CD8-positive, alpha-beta memory T cell (primary cell): ENCODE data around the gene ZNF804A. TPM values are rescaled to one million over a fixed set of nuclear protein-coding genes. Genes with fewer than 3 reads are reported as not detected.

Experiments
- CTCF ChIA-PET: fragments of 350-600 bp; sonication (Branson Sonifier 250); formaldehyde crosslinking; loops from one replicate; lab custom pipeline; 2021; ENCODE audit warnings: antibody characterized with exemption; lab: Charles Lee
- POLR2A ChIA-PET: fragments of 350-600 bp; sonication (Branson Sonifier 250); formaldehyde crosslinking; loops from one replicate; lab custom pipeline; 2021; ENCODE audit warnings: antibody characterized with exemption; lab: Charles Lee
- DNase-seq, 5 donors: peaks; one replicate each; pipeline versions ENCODE4 v3.0.0 to v3.0.0-alpha.2; 2020 to 2022; ENCODE audit warnings: mixed read lengths in 1 of 5
- H3K27ac ChIP-seq: one replicate; pipeline ENCODE4 v1.7.0; 2013; ENCODE audit warnings: low read depth, mild to moderate bottlenecking, low read length, moderate library complexity
- H3K27me3 ChIP-seq: 2 replicates; pipeline ENCODE4 v1.7.0; 2013; ENCODE audit warnings: low read length, mild to moderate bottlenecking; ENCODE audit not compliant: insufficient read depth, poor library complexity, severe bottlenecking
- H3K36me3 ChIP-seq: 2 replicates; pipeline ENCODE4 v1.7.0; 2013; ENCODE audit warnings: mild to moderate bottlenecking, low read length, moderate library complexity; ENCODE audit not compliant: insufficient read depth
- H3K4me1 ChIP-seq: 2 replicates; pipeline ENCODE4 v1.7.0; 2013; ENCODE audit warnings: mild to moderate bottlenecking, low read length, moderate library complexity; ENCODE audit not compliant: insufficient read depth
- H3K4me3 ChIP-seq: 2 replicates; pipeline ENCODE4 v1.7.0; 2013; ENCODE audit warnings: mild to moderate bottlenecking, low read length
- H3K9me3 ChIP-seq: 2 replicates; pipeline ENCODE4 v1.7.0; 2013; ENCODE audit warnings: mild to moderate bottlenecking, low read length
- H3K27ac Mint-ChIP-seq, 8 donors: one replicate each; pipeline ENCODE4 v1.8.0; 2020 to 2021; ENCODE audit warnings: mixed read lengths in 8 of 8, mild to moderate bottlenecking in 6 of 8, inconsistent platforms in 3 of 8, moderate library complexity in 3 of 8
- H3K27me3 Mint-ChIP-seq, 2 donors: one replicate each; pipeline ENCODE4 v1.8.0; 2020 to 2021; ENCODE audit warnings: mixed read lengths in 2 of 2, mild to moderate bottlenecking in 1 of 2, moderate library complexity in 1 of 2
- H3K36me3 Mint-ChIP-seq, 3 donors: one replicate each; pipeline ENCODE4 v1.8.0; 2020 to 2021; ENCODE audit warnings: mixed read lengths in 3 of 3, inconsistent platforms in 1 of 3, mild to moderate bottlenecking in 1 of 3
- H3K4me1 Mint-ChIP-seq, 3 donors: one replicate each; pipeline ENCODE4 v1.8.0; 2020 to 2021; ENCODE audit warnings: mixed read lengths in 3 of 3, inconsistent platforms in 1 of 3, mild to moderate bottlenecking in 1 of 3
- H3K4me3 Mint-ChIP-seq, 7 donors: one replicate each; pipeline ENCODE4 v1.8.0; 2020 to 2021; ENCODE audit warnings: mixed read lengths in 7 of 7, mild to moderate bottlenecking in 6 of 7, moderate library complexity in 4 of 7, inconsistent platforms in 2 of 7
- H3K9me3 Mint-ChIP-seq, 5 donors: one replicate each; pipeline ENCODE4 v1.8.0; 2020 to 2022; ENCODE audit warnings: mixed read lengths in 5 of 5, mild to moderate bottlenecking in 3 of 5, moderate library complexity in 2 of 5, inconsistent platforms in 1 of 5
- polyA plus RNA-seq: library from polyadenylated mRNA; unstranded; fragments of 300-500 nt; fragmentation: Illumina TruSeq; gene quantifications from one replicate; pipeline ENCODE4 v1.2.3, GENCODE V29; 2021
- total RNA-seq, 2 experiments: library from RNA; stranded (reverse); gene quantifications; one replicate each; pipeline ENCODE4 v1.2.3, GENCODE V29; 2021

The ZNF804A gene
- total and polyA plus RNA-seq, 3 experiments from 2014 or later: not detected

- H3K4me3 ChIP-seq: no peak overlapping the region
- ChIA-PET POLR2A (no interaction called here), CTCF (no interaction called here)
- peaks cover 0 to 19% (median 1%) of the 10 kb centered on the region in 5 donors for H3K9me3 Mint-ChIP-seq
- no peak overlapping the region for H3K4me3 Mint-ChIP-seq
- no peaks in the 10 kb centered on the region for H3K4me1 Mint-ChIP-seq
- no peaks in the 10 kb centered on the region for H3K4me1 ChIP-seq
- no peak overlapping the region for H3K27ac ChIP-seq
- H3K27me3 Mint-ChIP-seq: peaks cover 0 to 1% of the 10 kb centered on the region in 2 donors
- H3K9me3 ChIP-seq: no peaks in the 10 kb centered on the region
- no peak for DNase-seq
- no peaks in the 10 kb centered on the region for H3K36me3 Mint-ChIP-seq
- H3K36me3 ChIP-seq: no peaks in the 10 kb centered on the region
- no peaks in the 10 kb centered on the region for H3K27me3 ChIP-seq
- H3K27ac Mint-ChIP-seq: no peak overlapping the region
Measured at GRCh38 chr2:184620367-184620766, 22.0 kb downstream of the ZNF804A start.

- Histone ChIP-seq H3K27ac (no peak overlapping the region), H3K9me3 (no peaks in the 10 kb centered on the region), H3K4me3 (no peak overlapping the region), H3K27me3 (no peaks in the 10 kb centered on the region), H3K36me3 (no peaks in the 10 kb centered on the region), H3K4me1 (no peaks in the 10 kb centered on the region)
- CTCF ChIA-PET: no interaction called here
- Mint-ChIP-seq H3K27me3 (no peaks in the 10 kb centered on the region), H3K27ac (no peak overlapping the region), H3K4me1 (no peaks in the 10 kb centered on the region), H3K9me3 (peaks cover 0 to 14% (median 2%) of the 10 kb centered on the region in 5 donors), H3K36me3 (no peaks in the 10 kb centered on the region), H3K4me3 (no peak overlapping the region)
- DNase-seq: no peak
- POLR2A ChIA-PET: no interaction called here
Measured at GRCh38 chr2:184624311-184624710, 26.0 kb downstream of the ZNF804A start.

- Histone ChIP-seq H3K4me1 (no peaks in the 10 kb centered on the region), H3K36me3 (no peaks in the 10 kb centered on the region), H3K27me3 (no peaks in the 10 kb centered on the region), H3K4me3 (no peak overlapping the region), H3K27ac (no peak overlapping the region), H3K9me3 (no peaks in the 10 kb centered on the region)
- H3K4me1 Mint-ChIP-seq: no peaks in the 10 kb centered on the region
- H3K27ac Mint-ChIP-seq: no peak overlapping the region
- no peak for DNase-seq
- peaks cover 0 to 17% (median 4%) of the 10 kb centered on the region in 5 donors for H3K9me3 Mint-ChIP-seq
- no peak overlapping the region for H3K4me3 Mint-ChIP-seq
- H3K27me3 Mint-ChIP-seq: no peaks in the 10 kb centered on the region
- ChIA-PET CTCF (no interaction called here), POLR2A (no interaction called here)
- no peaks in the 10 kb centered on the region for H3K36me3 Mint-ChIP-seq
Measured at GRCh38 chr2:184628051-184628450, 29.7 kb downstream of the ZNF804A start.

GRCh38 chr2:184633726-184634125 is 35.4 kb downstream of the ZNF804A start:
- CTCF ChIA-PET: no interaction called here
- peaks cover 0 to 16% (median 5%) of the 10 kb centered on the region in 5 donors for H3K9me3 Mint-ChIP-seq
- POLR2A ChIA-PET: no interaction called here

GRCh38 chr2:184637781-184638180 is 39.5 kb downstream of the ZNF804A start:
- H3K9me3 ChIP-seq: no peaks in the 10 kb centered on the region
- no peak overlapping the region for H3K27ac Mint-ChIP-seq
- H3K4me1 ChIP-seq: no peaks in the 10 kb centered on the region
- H3K27me3 ChIP-seq: no peaks in the 10 kb centered on the region
- CTCF ChIA-PET: no interaction called here
- POLR2A ChIA-PET: no interaction called here
- no peak overlapping the region for H3K4me3 ChIP-seq
- no peaks in the 10 kb centered on the region for H3K27me3 Mint-ChIP-seq
- peaks cover 0 to 23% (median 4%) of the 10 kb centered on the region in 5 donors for H3K9me3 Mint-ChIP-seq
- H3K4me3 Mint-ChIP-seq: no peak overlapping the region
- H3K4me1 Mint-ChIP-seq: no peaks in the 10 kb centered on the region
- no peak overlapping the region for H3K27ac ChIP-seq
- no peak for DNase-seq
- no peaks in the 10 kb centered on the region for H3K36me3 Mint-ChIP-seq
- no peaks in the 10 kb centered on the region for H3K36me3 ChIP-seq

More at GRCh38 chr2:184633726-184634125, 35.4 kb downstream of the ZNF804A start:
- H3K27ac Mint-ChIP-seq: no peak overlapping the region
- no peaks in the 10 kb centered on the region for H3K36me3 Mint-ChIP-seq
- no peak for DNase-seq
- no peaks in the 10 kb centered on the region for H3K27me3 Mint-ChIP-seq
- Histone ChIP-seq H3K27me3 (no peaks in the 10 kb centered on the region), H3K4me1 (no peaks in the 10 kb centered on the region), H3K27ac (no peak overlapping the region), H3K36me3 (no peaks in the 10 kb centered on the region), H3K4me3 (no peak overlapping the region), H3K9me3 (no peaks in the 10 kb centered on the region)
- H3K4me3 Mint-ChIP-seq: no peak overlapping the region
- no peaks in the 10 kb centered on the region for H3K4me1 Mint-ChIP-seq

GRCh38 chr2:184644685-184645084 is 46.4 kb downstream of the ZNF804A start:
- Histone ChIP-seq H3K27me3 (no peaks in the 10 kb centered on the region), H3K4me3 (no peak overlapping the region), H3K4me1 (no peaks in the 10 kb centered on the region), H3K36me3 (no peaks in the 10 kb centered on the region), H3K27ac (no peak overlapping the region), H3K9me3 (no peaks in the 10 kb centered on the region)
- Mint-ChIP-seq H3K4me3 (no peak overlapping the region), H3K4me1 (no peaks in the 10 kb centered on the region), H3K27me3 (no peaks in the 10 kb centered on the region), H3K36me3 (no peaks in the 10 kb centered on the region), H3K9me3 (peaks cover 0 to 35% (median 3%) of the 10 kb centered on the region in 5 donors), H3K27ac (no peak overlapping the region)
- POLR2A ChIA-PET: no interaction called here
- CTCF ChIA-PET: no interaction called here
- DNase-seq: no peak

- POLR2A ChIA-PET: no interaction called here
- H3K27ac Mint-ChIP-seq: no peak overlapping the region
- H3K36me3 Mint-ChIP-seq: no peaks in the 10 kb centered on the region
- H3K27me3 ChIP-seq: no peaks in the 10 kb centered on the region
- no peaks in the 10 kb centered on the region for H3K36me3 ChIP-seq
- DNase-seq: no peak
- H3K27ac ChIP-seq: no peak overlapping the region
- H3K4me1 Mint-ChIP-seq: no peaks in the 10 kb centered on the region
- H3K9me3 Mint-ChIP-seq: peaks cover 0 to 35% (median 7%) of the 10 kb centered on the region in 5 donors
- CTCF ChIA-PET: no interaction called here
- H3K27me3 Mint-ChIP-seq: no peaks in the 10 kb centered on the region
- H3K4me3 ChIP-seq: no peak overlapping the region
- H3K9me3 ChIP-seq: no peaks in the 10 kb centered on the region
- H3K4me3 Mint-ChIP-seq: no peak overlapping the region
- no peaks in the 10 kb centered on the region for H3K4me1 ChIP-seq
Measured at GRCh38 chr2:184646177-184646576, 47.8 kb downstream of the ZNF804A start.

GRCh38 chr2:184646593-184646992 is 48.3 kb downstream of the ZNF804A start:
- no peaks in the 10 kb centered on the region for H3K27me3 ChIP-seq
- no peak for DNase-seq
- POLR2A ChIA-PET: no interaction called here
- H3K36me3 ChIP-seq: no peaks in the 10 kb centered on the region
- peaks cover 0 to 35% (median 8%) of the 10 kb centered on the region in 5 donors for H3K9me3 Mint-ChIP-seq
- no peaks in the 10 kb centered on the region for H3K9me3 ChIP-seq
- no peak overlapping the region for H3K27ac ChIP-seq
- CTCF ChIA-PET: no interaction called here
- no peak overlapping the region for H3K27ac Mint-ChIP-seq
- no peaks in the 10 kb centered on the region for H3K27me3 Mint-ChIP-seq
- H3K4me1 Mint-ChIP-seq: no peaks in the 10 kb centered on the region
- no peaks in the 10 kb centered on the region for H3K4me1 ChIP-seq
- H3K4me3 Mint-ChIP-seq: no peak overlapping the region
- no peaks in the 10 kb centered on the region for H3K36me3 Mint-ChIP-seq
- no peak overlapping the region for H3K4me3 ChIP-seq

- H3K27me3 Mint-ChIP-seq: no peaks in the 10 kb centered on the region
- Histone ChIP-seq H3K4me1 (no peaks in the 10 kb centered on the region), H3K27ac (no peak overlapping the region), H3K36me3 (no peaks in the 10 kb centered on the region), H3K9me3 (no peaks in the 10 kb centered on the region), H3K27me3 (no peaks in the 10 kb centered on the region), H3K4me3 (no peak overlapping the region)
- ChIA-PET POLR2A (no interaction called here), CTCF (no interaction called here)
- no peaks in the 10 kb centered on the region for H3K4me1 Mint-ChIP-seq
- H3K36me3 Mint-ChIP-seq: no peaks in the 10 kb centered on the region
- H3K9me3 Mint-ChIP-seq: peaks cover 0 to 12% (median 7%) of the 10 kb centered on the region in 5 donors
- no peak for DNase-seq
- no peak overlapping the region for H3K27ac Mint-ChIP-seq
- no peak overlapping the region for H3K4me3 Mint-ChIP-seq
Measured at GRCh38 chr2:184654945-184655344, 56.6 kb downstream of the ZNF804A start.
